Measurements from ENCODE around the gene PPOX.

PPOX gene

GRCh38 chr1:161153682-161154337 lies 12.4 kb upstream of the PPOX start, which contains the start of gene UFC1:
UFC1 (plus strand) TSS chr1:161153978; CDS start chr1:161153998, 20 bp downstream.
- FAIRE-seq: no peak

- FAIRE-seq: no peak
These were observed 8.4 kb upstream of the PPOX start for GRCh38 chr1:161157867-161158266.

- no peak for FAIRE-seq
These were observed 7.8 kb upstream of the PPOX start for GRCh38 chr1:161158316-161159010.

- no peak for FAIRE-seq
These were observed 6.9 kb upstream of the PPOX start, which contains the start of gene USP21 for GRCh38 chr1:161159087-161159912. USP21 (plus strand) TSS chr1:161159500; CDS start chr1:161160641, 1,141 bp downstream.

- FAIRE-seq: no peak
These were observed 6.3 kb upstream of the PPOX start for GRCh38 chr1:161159913-161160243.

- FAIRE-seq: no peak
These were observed 5.5 kb upstream of the PPOX start for GRCh38 chr1:161160671-161161145.

GRCh38 chr1:161161652-161162051 lies 4.6 kb upstream of the PPOX start:
- no peak for FAIRE-seq

- no peak for FAIRE-seq
These were observed 4.2 kb upstream of the PPOX start for GRCh38 chr1:161162052-161162451.

- FAIRE-seq: no peak
These were observed 3.4 kb upstream of the PPOX start for GRCh38 chr1:161162806-161163205.

GRCh38 chr1:161163793-161164192 lies 2.4 kb upstream of the PPOX start:
- no peak for FAIRE-seq

GRCh38 chr1:161164901-161165610 lies 1.2 kb upstream of the PPOX start:
- no peak for FAIRE-seq

GRCh38 chr1:161166669-161167548 lies 683 bp downstream of the PPOX start:
- no peak for FAIRE-seq

GRCh38 chr1:161168906-161169305 lies 2.7 kb downstream of the PPOX start:
- no peak for FAIRE-seq

- no peak for FAIRE-seq
These were observed 5.0 kb downstream of the PPOX start for GRCh38 chr1:161171191-161171590.

- FAIRE-seq: no peak
These were observed 5.5 kb downstream of the PPOX start for GRCh38 chr1:161171696-161172095.

GRCh38 chr1:161172349-161172748 lies 6.1 kb downstream of the PPOX start:
- no peak for FAIRE-seq

GRCh38 chr1:161172776-161173376 lies 6.7 kb downstream of the PPOX start:
- FAIRE-seq: no peak

- no peak for FAIRE-seq
These were observed 7.5 kb downstream of the PPOX start for GRCh38 chr1:161173711-161174110.

GRCh38 chr1:161174911-161175310 lies 8.7 kb downstream of the PPOX start:
- no peak for FAIRE-seq

GRCh38 chr1:161175771-161176453 lies 9.7 kb downstream of the PPOX start:
- no peak for FAIRE-seq

All from colon (tissue), 2 donors.